GM18519 (cell line): ENCODE data around the gene MRPL55.

Experiments
- ATAC-seq: cut with Tn5 transposase; IDR thresholded peaks from one replicate; pipeline ENCODE4 v1.9.1; 2021; ENCODE audit warnings: mild to moderate bottlenecking, moderate library complexity; ENCODE audit not compliant: unreplicated experiment, low FRiP score

MRPL55 gene

DNA sequence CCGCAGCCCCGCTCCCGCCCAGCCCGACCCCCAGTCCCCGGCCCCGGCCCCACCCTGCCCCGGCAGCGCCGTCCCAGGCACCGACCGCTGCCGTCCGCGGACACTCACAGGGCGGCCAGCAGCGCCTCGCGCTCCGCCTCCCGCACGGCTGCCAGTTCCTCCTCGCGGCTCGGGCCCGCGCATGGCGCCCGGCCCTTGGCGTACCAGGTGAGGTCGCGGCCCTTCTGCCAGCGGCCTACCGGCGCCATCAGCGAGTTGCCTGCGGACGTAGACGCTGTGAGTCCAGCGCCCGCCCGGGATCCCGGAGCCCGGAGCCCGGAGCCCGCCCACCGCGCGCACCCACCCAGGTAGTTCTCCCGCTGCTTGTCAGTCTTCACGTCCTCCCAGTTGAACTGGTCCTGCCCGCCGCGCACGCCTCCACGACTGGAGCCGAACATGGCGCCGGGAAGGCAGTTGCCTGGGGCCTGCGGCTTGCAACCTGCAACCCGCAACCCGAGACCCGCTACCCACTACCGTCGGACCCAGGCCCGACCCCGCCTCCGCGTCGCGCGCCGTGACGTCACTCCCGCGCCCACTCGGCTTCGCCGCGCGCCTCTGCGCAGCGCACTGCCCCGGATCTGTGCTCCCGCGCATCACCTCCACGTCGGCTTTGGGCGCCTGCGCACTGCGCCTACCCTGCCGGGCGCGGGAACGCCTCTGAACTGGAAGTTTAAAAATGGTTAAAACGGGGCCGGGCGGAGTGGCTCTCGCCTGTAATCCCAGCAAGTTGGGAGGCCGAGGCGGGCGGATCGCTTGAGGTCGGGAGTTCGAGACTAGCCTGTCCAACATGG, 6.1 kb downstream of the MRPL55 start, which contains the start of gene C1orf35:
Gene C1orf35, minus strand, starts transcription at position 535 of the 830 bp plus-strand sequence. Its CDS starts 98 bp downstream, at position 437.
- peak; percentile 62 for ATAC-seq

GRCh38 chr1:228101994-228102790, 6.9 kb downstream of the MRPL55 start:
- ATAC-seq, result no peak

DNA sequence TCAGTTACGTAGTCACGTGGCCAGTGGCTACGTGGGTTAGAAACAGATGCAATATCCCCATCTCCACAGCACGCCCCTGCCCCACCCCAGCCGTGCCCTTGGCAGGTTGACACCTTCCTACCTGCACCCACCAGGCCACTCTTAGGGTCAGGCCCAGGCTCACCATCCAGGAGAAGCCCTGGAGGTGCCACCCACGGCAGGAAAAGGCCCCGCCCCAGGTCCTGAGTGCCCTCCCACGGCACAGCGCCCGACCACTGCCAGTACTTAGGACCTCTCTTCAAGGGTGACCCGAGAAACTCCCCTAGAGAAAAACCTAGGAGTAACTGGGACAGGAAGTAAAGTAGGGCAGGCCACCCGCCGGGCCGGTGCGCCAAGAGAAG, 7.5 kb downstream of the MRPL55 start:
- no peak for ATAC-seq

- ATAC-seq, result no peak
Observed at GRCh38 chr1:228100822-228101613, 8.1 kb downstream of the MRPL55 start.

GRCh38 chr1:228099331-228099732, 9.8 kb downstream of the MRPL55 start:
- no peak for ATAC-seq

- ATAC-seq, result no peak
Observed at GRCh38 chr1:228098323-228098931, 10.7 kb downstream of the MRPL55 start.

GRCh38 chr1:228097333-228098081, 11.6 kb downstream of the MRPL55 start:
- no peak for ATAC-seq

DNA sequence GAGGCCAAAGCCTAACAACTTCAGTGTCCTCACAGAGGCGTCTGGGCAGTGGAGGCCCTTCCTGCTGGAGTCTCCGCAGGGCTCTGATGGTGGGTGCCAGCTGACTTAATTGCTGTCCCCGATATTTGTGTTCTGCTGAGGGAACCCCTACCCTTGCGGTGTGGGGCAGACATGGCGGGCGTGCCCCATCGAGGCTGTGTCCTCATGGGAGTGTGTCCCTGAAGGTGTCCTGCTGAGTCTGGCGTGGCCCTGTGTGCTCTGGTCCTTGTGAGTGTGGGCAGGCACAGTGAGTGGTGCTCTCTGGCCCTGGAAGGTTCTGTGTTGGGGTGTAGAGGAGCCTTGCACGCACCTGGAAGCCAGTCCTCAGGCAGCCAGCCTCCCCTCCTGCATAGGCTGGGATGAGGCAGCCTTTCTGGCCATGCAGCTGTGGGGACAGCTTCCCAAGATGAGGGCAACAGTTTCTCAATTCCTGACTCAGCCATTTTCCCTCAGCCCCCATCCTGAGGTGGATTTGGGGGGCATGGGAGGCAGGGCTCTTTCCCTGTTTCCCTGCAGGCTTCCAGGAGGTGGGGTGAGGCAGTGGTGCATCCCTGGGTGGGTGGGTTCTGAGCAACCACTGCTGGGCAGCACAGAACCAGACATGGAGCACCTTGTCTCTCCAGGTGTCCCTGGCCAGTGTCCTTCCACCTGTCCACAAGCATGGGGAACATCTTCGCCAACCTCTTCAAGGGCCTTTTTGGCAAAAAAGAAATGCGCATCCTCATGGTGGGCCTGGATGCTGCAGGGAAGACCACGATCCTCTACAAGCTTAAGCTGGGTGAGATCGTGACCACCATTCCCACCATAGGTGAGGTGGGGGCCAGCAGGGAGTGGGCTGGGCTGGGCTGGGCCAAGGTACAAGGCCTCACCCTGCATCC, 12.4 kb downstream of the MRPL55 start:
- ATAC-seq, result no peak

- no peak for ATAC-seq
Observed at GRCh38 chr1:228095938-228096337, 13.2 kb downstream of the MRPL55 start.

GRCh38 chr1:228095161-228095560, 13.9 kb downstream of the MRPL55 start:
- ATAC-seq, result no peak

- no peak for ATAC-seq
Observed at GRCh38 chr1:228094432-228095016, 14.6 kb downstream of the MRPL55 start.

DNA sequence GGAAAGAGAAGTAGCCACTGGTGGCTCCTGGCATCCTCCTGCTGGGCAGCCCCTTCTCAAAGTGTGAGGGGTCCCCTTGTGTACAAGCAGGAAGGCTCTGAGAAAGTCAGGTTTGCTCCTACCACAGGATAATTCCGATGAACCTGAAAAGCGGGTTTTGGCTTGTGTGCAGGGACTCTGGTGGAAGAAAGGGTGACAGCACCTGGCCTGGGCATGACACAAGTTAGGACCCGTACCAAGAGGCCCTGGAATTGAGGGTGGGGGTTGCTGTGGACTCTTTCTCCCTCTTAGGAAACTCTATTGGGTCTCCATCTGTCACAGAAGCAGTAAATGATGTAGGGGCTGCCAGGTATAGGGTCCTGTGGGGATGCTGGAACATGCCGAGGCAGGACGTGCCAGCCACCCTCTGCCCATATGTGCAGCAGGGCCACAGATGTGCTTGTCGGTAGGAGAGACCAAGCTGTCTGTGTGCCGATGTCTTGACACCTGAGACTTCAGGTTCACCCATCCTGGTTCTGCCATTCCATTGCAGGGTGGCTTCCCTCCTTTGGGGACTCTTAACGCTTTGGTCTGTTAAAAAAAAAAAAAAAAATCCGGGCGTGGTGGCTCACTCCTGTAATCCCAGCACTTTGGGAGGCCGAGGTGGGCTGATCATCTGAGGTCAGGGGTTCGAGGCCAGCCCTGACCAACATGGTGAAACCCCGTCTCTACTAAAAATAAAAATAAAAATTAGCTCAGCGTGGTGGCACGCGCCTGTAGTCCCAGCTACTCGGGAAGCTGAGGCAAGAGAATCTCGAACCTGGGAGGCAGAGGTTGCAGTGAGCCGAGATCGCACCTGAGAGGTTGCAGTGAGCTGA, 15.8 kb downstream of the MRPL55 start:
- ATAC-seq, result no peak

DNA sequence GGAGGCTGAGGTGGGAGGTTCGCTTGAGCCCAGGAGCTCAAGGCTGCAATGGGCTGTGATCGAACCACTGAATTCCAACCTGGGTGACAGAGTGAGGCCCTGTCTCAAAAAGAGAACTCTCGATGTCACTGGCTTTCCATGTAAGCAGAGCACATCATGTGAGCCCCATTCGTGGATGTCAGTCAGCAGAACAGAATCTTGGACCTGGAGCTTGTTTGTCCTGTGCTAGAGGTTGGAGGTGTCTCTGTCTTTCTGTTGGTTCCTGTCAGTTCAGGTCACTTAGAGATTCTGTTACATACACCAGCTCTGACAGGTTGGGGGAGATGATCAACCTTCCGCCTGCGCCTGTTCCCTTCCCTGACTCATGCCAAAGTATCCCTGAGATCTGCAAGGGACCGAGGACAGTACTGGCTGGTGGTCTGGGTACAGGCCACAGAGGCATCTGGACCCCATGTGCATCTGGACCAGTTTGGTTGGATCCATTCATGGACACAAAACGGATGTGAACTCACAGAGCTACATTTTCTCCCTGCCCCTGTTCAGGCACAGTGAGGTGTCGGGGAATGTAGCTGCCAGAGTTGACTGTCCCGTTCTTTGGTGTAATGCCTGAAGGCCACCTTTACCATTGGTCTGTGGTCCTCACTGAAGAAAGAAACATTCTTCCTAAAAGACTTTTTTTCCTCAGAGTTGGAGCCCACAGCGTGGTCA, 16.6 kb downstream of the MRPL55 start:
- ATAC-seq, result no peak

DNA sequence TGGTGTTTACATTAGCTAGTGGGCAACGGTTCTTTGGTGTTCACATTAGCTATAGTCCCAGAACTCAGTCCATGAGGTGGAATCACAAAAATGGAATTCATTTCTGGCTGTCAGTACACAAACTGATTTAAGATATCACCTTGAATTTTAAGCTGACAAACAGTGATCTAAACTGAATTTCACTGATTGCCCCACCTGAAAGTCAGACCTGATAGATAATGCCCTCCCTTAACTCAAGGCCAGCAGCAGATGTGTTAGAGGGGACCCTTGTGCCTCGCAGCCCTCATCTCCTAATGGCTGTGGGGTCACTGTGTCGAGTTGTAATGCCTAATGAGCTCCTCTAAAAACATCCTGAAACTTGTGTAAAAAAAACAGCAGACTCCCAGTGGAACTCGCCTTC, 18.0 kb downstream of the MRPL55 start:
- ATAC-seq, result no peak

- no peak for ATAC-seq
Observed at GRCh38 chr1:228090613-228091081, 18.5 kb downstream of the MRPL55 start.

DNA sequence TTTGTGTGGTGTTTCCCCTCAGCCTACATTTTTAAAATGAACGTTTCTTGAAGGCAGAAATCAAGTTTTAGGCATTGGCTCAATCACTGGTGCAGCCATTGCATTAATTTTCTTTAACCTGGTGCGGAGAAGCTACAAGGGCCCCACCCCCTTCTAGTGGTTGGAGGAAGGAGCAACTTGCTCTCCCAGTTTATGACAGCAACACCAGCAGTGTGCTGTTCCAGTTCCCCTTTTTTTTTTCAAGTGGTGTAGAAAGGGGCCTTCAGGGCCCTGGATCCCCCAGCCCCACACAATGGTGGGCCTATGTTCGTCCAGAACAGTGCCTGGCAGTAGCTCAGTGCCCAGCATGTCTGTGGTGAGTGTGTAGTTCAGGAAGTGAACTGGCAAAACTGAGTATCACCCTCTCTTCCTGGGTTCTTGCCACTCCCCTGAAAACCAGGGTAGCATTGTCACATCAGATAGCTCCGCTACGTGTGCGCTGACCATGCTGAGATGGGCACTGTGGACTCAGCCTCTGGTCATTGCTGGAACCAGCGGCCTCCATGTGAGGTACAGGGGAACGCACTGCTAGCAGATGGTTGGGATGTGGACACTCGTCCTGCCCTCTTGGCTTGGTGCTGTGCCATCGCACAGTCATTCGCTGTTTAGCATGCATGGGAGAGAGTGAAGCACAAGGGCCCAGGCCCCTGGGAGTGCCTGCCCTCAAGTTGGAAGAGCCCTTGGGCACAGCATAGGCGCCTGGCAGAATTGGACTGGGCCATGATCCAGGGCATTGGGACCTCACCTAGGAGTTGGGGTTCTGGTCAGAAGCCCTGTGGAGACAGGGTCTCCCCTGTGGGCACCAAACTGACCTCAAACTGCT, 19.3 kb downstream of the MRPL55 start:
- no peak for ATAC-seq
